ENCODE measurements around the gene KIAA1328. TPM values are rescaled to one million over a fixed set of nuclear protein-coding genes. Genes with fewer than 3 reads are reported as not detected.

KIAA1328 gene
- polyA plus RNA-seq, 1 donor (not counting 4 experiments of a cell fraction or from before 2014, with no cell fraction given): 5.5 TPM

- Histone ChIP-seq H4K20me1 (ENCODE audit: control insufficient read depth, extremely low read depth, insufficient read depth, low read length) (no peaks in the 10 kb centered on the region), H3K27me3 (ENCODE audit: control insufficient read depth, extremely low read depth, insufficient read depth, low read length) (no peaks in the 10 kb centered on the region), H3K27ac (ENCODE audit: control insufficient read depth, insufficient read depth, low read length) (no peak overlapping the region), H3K4me1 (ENCODE audit: control insufficient read depth, extremely low read depth, insufficient read depth, low read length) (peaks cover 13% of the 10 kb centered on the region), H3K79me2 (ENCODE audit: control insufficient read depth, insufficient read depth, low read length) (peaks cover 2% of the 10 kb centered on the region), H3K36me3 (ENCODE audit: control insufficient read depth in 2 of 2, extremely low read depth in 1 of 2, insufficient read depth in 2 of 2, low read length in 2 of 2) (peaks cover 6 to 7% of the 10 kb centered on the region in 2 experiments), H3K9ac (ENCODE audit: control insufficient read depth, extremely low read depth, insufficient read depth, low read length) (no peak overlapping the region), H2AFZ (ENCODE audit: control insufficient read depth, low read length) (no peak overlapping the region), H3K4me3 (ENCODE audit: control insufficient read depth in 2 of 3, extremely low read depth in 1 of 3, insufficient read depth in 2 of 3, low read depth in 1 of 3, low read length in 3 of 3) (no peak overlapping the region), H3K9me3 (ENCODE audit: control insufficient read depth, low read depth, low read length) (no peaks in the 10 kb centered on the region), H3K4me2 (ENCODE audit: control insufficient read depth, extremely low read depth, insufficient read depth, low read depth, low read length) (no peak overlapping the region), H3K9me1 (ENCODE audit: control insufficient read depth, extremely low read depth, insufficient read depth, low read length) (peaks cover 3% of the 10 kb centered on the region)
- DNase-seq (ENCODE audit: low read depth, low spot score) (no peak), FAIRE-seq (no peak)
- TF ChIP-seq EZH2 (IDR thresholded peaks at IDR 0.05; ENCODE audit: low read length) (no peak), CTCF (optimal IDR thresholded peaks at IDR 0.05 in 1 of 3, IDR thresholded peaks at IDR 0.05 in 1 of 3, conservative IDR thresholded peaks at IDR 0.05 in 1 of 3; ENCODE audit: extremely low read depth in 1 of 3, insufficient read depth in 2 of 3, low read length in 3 of 3) (no peak)
- dilution Hi-C loops (cut with MboI; ENCODE audit: extremely low pct_ligation_motif_present, low sequenced_read_pairs): no loop called here
Observed at GRCh38 chr18:36819621-36820020, 9.3 kb upstream of the KIAA1328 start.

GRCh38 chr18:36821681-36822080 lies 7.2 kb upstream of the KIAA1328 start:
- Histone ChIP-seq H3K9ac (ENCODE audit: control insufficient read depth, extremely low read depth, insufficient read depth, low read length) (no peak overlapping the region), H3K9me3 (ENCODE audit: control insufficient read depth, low read depth, low read length) (no peaks in the 10 kb centered on the region), H3K27me3 (ENCODE audit: control insufficient read depth, extremely low read depth, insufficient read depth, low read length) (no peaks in the 10 kb centered on the region), H3K4me2 (ENCODE audit: control insufficient read depth, extremely low read depth, insufficient read depth, low read depth, low read length) (no peak overlapping the region), H3K27ac (ENCODE audit: control insufficient read depth, insufficient read depth, low read length) (no peak overlapping the region), H3K79me2 (ENCODE audit: control insufficient read depth, insufficient read depth, low read length) (peaks cover 5% of the 10 kb centered on the region), H3K4me1 (ENCODE audit: control insufficient read depth, extremely low read depth, insufficient read depth, low read length) (no peaks in the 10 kb centered on the region), H3K4me3 (ENCODE audit: control insufficient read depth in 2 of 3, extremely low read depth in 1 of 3, insufficient read depth in 2 of 3, low read depth in 1 of 3, low read length in 3 of 3) (no peak overlapping the region), H2AFZ (ENCODE audit: control insufficient read depth, low read length) (no peak overlapping the region), H3K36me3 (ENCODE audit: control insufficient read depth in 2 of 2, extremely low read depth in 1 of 2, insufficient read depth in 2 of 2, low read length in 2 of 2) (peaks cover 6 to 7% of the 10 kb centered on the region in 2 experiments), H3K9me1 (ENCODE audit: control insufficient read depth, extremely low read depth, insufficient read depth, low read length) (peaks cover 3% of the 10 kb centered on the region), H4K20me1 (ENCODE audit: control insufficient read depth, extremely low read depth, insufficient read depth, low read length) (no peaks in the 10 kb centered on the region)
- dilution Hi-C loops (cut with MboI; ENCODE audit: extremely low pct_ligation_motif_present, low sequenced_read_pairs): no loop called here
- TF ChIP-seq EZH2 (IDR thresholded peaks at IDR 0.05; ENCODE audit: low read length) (no peak), CTCF (optimal IDR thresholded peaks at IDR 0.05 in 1 of 3, IDR thresholded peaks at IDR 0.05 in 1 of 3, conservative IDR thresholded peaks at IDR 0.05 in 1 of 3; ENCODE audit: extremely low read depth in 1 of 3, insufficient read depth in 2 of 3, low read length in 3 of 3) (no peak)
- FAIRE-seq (no peak), DNase-seq (ENCODE audit: low read depth, low spot score) (no peak)
